Cortex of kidney (tissue), 1 donor: ENCODE measurements around the gene HIP1.
"Not testable (repeated sequence)": the region's sequence is repeated elsewhere in the genome, so short reads cannot be mapped to it uniquely, and the experiment has no call there.

ENCODE experiments used
- DNase-seq: peaks from one replicate; lab custom pipeline; 2025; lab: John Stamatoyannopoulos, UW

HIP1 gene

DNA sequence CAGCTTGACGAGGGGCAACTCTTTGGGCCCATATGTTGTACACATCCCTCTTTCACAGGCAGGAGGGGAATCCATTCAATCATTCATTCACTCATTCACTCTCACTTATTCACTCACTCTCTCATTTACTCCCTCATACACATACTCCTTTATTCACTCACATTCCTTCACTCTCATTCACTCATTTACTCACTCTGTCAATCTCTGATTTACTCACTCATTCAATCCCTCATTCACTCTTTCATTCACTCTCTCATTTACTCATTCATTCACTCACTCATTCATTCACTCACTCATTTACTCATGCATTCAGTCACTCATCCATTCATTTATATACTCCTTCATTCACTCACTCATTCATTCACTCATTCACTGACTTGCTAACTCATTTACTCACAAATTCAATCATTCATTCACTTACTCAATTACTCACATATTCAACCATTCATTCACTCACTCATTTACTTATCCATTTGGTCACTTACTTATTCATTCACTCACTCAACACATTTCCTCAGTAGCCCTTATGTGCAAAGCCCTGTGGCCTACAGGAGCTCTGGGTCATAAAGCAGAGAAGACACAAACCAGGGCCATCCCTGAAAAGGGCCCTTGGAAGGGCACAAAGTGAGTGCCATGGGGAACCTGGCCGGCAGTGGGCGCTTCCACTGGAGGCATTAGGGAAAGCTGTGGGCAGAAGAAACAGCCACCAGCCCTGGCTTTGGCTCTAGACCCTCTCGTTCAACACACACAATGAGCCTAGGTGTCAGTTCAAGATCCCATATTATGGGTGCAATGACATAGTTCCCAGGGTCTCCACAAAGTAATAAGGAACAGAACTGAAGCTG lies 26.0 kb downstream of the HIP1 start:
- DNase-seq: no peak

DNA sequence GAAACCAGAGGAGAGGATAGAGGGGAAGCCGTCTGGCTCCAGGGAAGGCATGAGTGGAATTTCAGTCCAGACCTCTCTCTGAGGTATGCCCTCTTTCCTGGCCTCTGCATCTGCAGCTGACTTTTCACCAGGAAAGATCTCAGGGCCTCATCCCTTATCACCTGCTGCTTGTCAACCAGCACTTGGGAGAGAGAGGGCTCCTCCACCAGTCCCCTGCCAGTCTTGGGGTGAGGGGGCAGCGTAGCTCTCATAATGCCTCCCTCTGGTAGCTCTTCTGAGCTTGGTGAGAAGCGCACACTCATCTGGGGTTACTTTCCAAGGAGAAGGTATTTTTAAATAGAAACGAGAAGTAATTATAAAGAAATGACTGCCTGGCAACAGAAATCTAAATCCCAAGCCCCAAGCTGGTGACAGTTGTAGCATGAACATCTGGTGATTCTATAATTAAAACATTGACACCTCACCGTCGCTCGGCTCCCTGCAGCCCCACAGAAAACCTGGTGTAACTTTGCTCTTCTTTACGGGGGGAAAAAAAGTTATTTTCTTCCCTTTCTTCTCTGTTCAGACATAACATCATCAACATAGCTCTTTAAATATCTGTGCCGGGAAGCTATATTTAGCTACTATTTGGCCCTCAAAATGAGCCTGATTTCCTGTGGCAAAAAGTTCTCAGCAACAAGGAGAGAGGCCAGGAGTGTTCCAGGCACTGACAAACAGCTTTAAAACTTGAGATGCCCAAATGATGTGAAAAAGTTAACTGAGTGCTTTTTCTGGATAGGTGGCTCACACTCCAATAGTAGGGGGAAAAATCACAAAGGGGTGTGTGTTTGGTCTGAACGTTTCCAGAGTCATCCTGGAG lies 26.9 kb downstream of the HIP1 start:
- no peak for DNase-seq

- no peak for DNase-seq
Observed at GRCh38 chr7:75711076-75711475, 27.7 kb downstream of the HIP1 start.

DNA sequence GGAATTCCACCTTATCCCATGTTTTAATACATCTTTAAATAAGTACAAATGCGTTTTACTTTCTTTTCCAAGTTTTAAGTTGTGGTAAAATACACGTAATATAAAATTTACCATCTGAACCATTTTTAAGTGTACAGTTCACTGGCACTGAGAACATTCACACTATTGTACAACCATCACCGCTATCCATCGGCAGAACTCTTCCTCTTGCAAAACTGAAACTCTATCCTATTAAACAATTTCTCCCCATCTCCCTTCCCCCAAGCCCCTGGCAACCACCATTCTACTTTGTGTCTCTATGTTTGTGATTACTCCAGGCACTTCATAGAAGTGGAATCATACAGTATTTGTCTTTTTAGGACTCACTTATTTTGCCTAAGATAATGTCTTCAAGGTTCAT lies 33.8 kb downstream of the HIP1 start:
- DNase-seq: no peak

GRCh38 chr7:75702515-75702914 lies 36.2 kb downstream of the HIP1 start:
- DNase-seq: no peak

DNA sequence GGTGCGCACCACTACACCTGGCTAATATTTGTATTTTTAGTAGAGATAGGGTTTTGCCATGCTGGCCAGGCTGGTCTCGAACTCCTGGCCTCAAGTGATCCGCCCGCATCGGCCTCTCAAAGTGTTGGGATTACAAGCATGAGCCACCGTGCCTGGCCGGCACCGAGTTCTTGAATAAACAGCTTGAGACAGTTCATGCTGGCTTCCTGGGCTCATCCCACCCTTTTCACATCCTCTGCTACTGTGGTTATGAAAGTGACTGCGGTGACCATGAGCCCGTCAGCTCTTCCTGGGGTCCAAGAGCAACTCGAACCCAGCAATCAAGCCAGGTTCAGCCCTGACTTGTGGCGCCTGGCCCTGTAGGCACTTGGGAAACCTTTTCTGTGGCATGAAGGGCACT lies 38.7 kb downstream of the HIP1 start:
- DNase-seq: no peak

DNA sequence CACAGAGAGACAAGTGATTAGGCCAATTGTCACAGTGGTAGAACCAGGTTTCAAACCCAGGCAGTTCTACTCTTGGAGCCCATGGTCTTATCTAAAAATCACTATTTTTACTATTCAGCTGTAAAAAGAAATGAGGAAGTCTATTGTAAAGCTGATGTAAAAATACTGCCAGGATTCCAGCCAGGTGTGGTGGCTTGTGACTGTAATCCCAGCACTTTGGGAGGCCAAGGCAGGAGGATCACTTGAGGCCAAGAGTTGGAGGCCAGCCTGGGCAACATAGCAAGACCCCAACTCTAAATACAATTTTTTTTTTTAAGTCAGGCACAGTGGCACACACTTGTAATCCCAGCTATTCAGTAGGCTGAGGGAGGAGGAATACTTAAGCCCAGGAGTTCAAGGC lies 40.4 kb downstream of the HIP1 start:
- no peak for DNase-seq

DNA sequence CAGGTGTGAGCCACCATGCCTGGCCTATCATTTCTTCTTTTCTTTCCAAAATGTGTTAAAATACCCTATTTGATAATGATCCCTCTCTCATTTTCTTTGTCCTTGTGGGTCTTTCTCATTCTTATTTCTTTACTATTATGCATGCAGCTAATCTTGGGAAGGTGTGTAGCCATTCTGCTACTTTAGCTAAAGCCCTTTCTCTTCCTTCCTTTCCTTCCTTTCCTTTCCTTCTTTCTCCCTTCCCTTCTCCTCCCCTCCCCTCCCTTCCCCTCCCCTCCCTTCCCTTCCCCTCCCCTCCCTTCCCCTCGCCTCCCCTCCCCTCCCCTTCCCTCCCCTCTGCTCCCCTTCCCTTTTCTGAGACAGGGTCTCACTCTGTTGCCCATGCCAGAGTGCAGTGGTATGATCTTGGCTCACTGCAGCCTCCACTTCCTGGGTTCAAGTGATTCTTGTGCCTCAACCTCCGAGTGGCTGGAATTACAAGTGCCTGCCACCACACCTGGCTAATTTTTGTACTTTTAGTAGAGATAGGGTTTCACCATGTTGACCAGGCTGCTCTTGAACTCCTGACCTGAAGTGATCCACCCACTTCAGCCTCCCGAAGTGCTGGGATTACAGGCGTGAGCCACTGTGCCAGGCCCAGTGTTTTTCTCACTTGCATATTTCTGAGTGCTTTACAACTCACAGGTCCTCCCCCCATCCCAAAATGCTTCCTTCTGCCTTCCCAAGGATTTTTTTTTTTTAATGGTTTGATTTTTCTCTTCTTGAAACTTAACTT lies 42.3 kb downstream of the HIP1 start:
- DNase-seq: no peak

- no peak for DNase-seq
Observed at GRCh38 chr7:75694638-75695399, 43.9 kb downstream of the HIP1 start.

- not testable (repeated sequence) for DNase-seq
Observed at GRCh38 chr7:75693668-75694067, 45.1 kb downstream of the HIP1 start.

GRCh38 chr7:75691793-75692543 lies 46.8 kb downstream of the HIP1 start:
- DNase-seq: no peak

- no peak for DNase-seq
Observed at GRCh38 chr7:75690121-75690523, 48.6 kb downstream of the HIP1 start.

- no peak for DNase-seq
Observed at GRCh38 chr7:75689246-75690099, 49.3 kb downstream of the HIP1 start.

DNA sequence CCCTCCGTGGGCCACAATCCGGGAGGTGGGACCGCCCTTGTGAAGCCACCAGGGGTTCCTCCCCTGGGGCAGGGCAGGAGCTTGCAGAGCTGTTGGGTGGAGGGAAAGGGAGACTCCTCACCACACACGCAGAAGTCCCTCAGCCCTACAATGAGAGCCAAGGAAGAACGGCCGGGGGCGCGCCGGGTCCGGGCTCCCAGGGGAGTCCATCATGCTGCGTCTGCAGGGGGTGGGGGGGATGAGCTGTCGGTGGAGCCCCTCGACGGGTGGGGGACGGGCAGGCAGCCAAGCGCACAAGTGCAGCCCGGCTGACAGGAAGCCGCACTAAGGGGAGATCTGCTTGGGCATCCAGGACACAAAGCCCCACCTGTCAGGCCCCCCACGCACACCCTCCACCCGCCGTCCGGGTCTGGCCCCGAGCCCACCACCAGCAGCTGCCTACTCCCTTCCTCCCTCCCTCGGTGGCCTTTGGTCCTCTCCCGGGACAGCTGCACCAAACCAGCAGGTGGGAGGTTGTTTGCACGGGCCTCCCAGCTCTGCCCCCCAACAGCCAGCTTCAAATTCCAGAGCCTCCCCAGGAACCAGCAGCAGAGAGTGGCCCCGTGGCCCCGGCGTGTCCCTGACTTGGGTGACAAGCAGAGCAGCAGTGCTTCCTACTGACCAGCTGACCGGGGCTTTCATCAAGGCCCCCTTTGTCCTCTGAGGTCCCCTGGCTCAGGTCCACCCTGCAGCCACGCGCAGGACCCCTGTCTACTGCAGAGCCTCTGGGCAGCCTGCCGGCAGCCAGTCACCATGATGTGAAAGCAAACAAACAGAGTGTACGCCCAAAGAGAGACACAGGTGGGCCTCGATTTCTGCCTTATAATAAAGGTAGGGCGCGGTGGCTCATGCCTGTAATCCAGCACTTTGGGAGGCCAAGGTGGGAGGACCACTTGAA lies 50.3 kb downstream of the HIP1 start:
- DNase-seq: no peak

- no peak for DNase-seq
Observed at GRCh38 chr7:75687246-75688088, 51.3 kb downstream of the HIP1 start.

DNA sequence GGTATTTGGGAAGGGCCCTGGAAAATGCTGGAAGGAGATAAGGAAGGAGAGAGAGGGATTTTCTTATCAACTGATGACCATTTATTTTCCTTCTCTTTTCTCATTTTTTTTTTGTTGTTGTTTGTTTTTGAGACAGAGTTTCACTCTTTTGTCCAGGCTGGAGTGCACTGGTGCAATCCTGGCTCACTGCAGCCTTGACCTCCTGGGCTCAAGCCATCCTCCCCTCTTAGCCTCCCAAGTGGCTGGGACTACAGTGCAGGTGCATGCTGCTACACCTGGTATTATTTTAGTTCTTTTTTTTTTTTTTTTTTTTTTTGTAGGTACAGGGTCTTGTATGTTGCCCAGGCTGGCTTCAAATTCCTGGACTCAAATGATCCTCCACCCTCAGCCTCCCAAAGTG lies 52.2 kb downstream of the HIP1 start:
- DNase-seq: no peak

DNA sequence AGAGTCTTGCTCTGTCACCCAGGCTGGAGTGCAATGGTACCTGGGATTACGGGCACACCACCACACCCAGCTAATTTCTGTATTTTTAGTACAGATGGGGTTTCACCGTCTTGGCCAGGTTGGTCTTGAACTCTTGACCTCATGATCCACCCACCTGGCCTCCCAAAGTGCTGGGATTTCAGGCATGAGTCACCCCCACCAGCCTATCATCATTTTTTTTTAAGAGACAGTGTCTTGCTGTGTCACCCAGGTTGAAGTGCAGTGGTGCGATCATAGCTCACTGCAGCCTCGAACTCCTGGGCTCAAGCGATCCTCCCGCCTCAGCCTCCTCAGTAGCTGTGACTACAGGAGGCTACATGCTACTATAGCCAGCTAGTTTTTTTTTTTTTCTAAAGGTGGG lies 56.7 kb downstream of the HIP1 start:
- DNase-seq: not testable (repeated sequence)

DNA sequence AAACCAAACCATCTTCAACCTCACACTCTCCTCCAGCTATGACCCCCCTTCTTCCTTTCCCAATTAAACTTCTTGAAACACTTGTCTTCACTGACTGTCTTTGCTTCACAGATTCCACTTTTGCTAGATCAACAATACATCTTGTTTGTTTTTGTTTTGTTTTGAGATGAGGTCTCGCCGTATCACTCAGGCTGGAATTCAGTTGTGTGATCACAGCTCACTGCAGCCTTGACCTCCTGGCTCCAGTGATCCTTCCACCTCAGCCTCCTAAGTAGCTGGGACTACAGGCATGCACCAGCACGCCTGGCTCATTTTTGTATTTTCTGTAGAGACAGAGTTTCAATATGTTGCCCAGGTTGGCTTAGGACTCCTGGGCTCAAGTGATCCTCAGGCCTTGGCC lies 59.7 kb downstream of the HIP1 start:
- DNase-seq: no peak
